HepG2 (cell line): ENCODE measurements around the gene TKFC. TPM values are rescaled to one million over a fixed set of nuclear protein-coding genes. Genes with fewer than 3 reads are reported as not detected.

ENCODE experiments used
- ATAC-seq: fragments of 200-7000 bp; cut with Tn5 transposase; 3 replicates; pipeline ENCODE4 v1.9.1; 2020; ENCODE audit warnings: mild to moderate bottlenecking, moderate library complexity
- BruUV-seq: library from RNA; stranded (reverse); fragments of 400-500 nt; replicated peaks from 2 replicates; lab custom pipeline; 2021; lab: Mats Ljungman, UMichigan
- CTCF ChIA-PET: fragments of 300-600 bp; formaldehyde crosslinking; extraction: SDS; loops from one replicate; lab custom pipeline; 2021; ENCODE audit warnings: low total read pairs, inconsistent platforms, low intra/inter-chr PET ratio; lab: Yijun Ruan, JAX
- POLR2A ChIA-PET: fragments of 350-600 bp; sonication (Branson Sonifier 250); formaldehyde crosslinking; loops from one replicate; lab custom pipeline; 2020; ENCODE audit warnings: antibody characterized with exemption, inconsistent platforms; lab: Yijun Ruan, JAX
- DNase-seq: peaks from one replicate; pipeline ENCODE4 v3.0.0-alpha.2; 2015; ENCODE audit warnings: low spot score
- FAIRE-seq: peaks from 3 replicates; lab custom pipeline; 2011; peaks lifted over from hg19 to GRCh38; lab: Jason Lieb, UNC
- H2AFZ ChIP-seq: one replicate; pipeline ENCODE4 v1.6.1; 2011; ENCODE audit warnings: low read length, inconsistent platforms
- H3K27ac ChIP-seq: fragments of 300-600 bp; 3 replicates; pipeline ENCODE4 v1.8.0; 2011; ENCODE audit warnings: mixed run types, mild to moderate bottlenecking, mixed read lengths, low read length, inconsistent platforms; ENCODE audit not compliant: insufficient read depth; ENCODE audit errors: extremely low read length
- H3K27me3 ChIP-seq, 2 experiments: fragments of 200-600 bp in 1 of 2; 2 replicates in 1 of 2; 3 replicates in 1 of 2; pipeline versions ENCODE4 v1.6.0 to v1.8.0; 2011; ENCODE audit warnings: low read length in 2 of 2, mild to moderate bottlenecking in 2 of 2, moderate library complexity in 2 of 2, inconsistent platforms in 1 of 2; ENCODE audit not compliant: insufficient read depth in 2 of 2, control insufficient read depth in 1 of 2
- H3K36me3 ChIP-seq, 2 experiments: fragments of 200-600 bp in 1 of 2; replicated peaks in 1 of 2; 2 replicates in 1 of 2; 3 replicates in 1 of 2; pipeline versions ENCODE4 v1.5.1 to v1.8.0; 2011; ENCODE audit warnings: low read length in 2 of 2, inconsistent platforms in 1 of 2; ENCODE audit not compliant: insufficient read depth in 2 of 2, control insufficient read depth in 1 of 2
- H3K4me1 ChIP-seq: 2 replicates; pipeline ENCODE4 v1.5.1; 2012; ENCODE audit warnings: low read length, inconsistent platforms; ENCODE audit not compliant: insufficient read depth
- H3K4me2 ChIP-seq: 2 replicates; pipeline ENCODE4 v1.6.0; 2011; ENCODE audit warnings: low read depth, low read length, inconsistent platforms
- H3K4me3 ChIP-seq, 3 experiments: fragments of 200-600 bp in 1 of 3; sonication (generic), shearing (Covaris generic) in 1 of 3; replicated peaks in 1 of 3; 2 replicates each; pipeline ENCODE4 v1.5.1; 2011 to 2016; ENCODE audit warnings: low read length in 3 of 3, inconsistent platforms in 2 of 3, low read depth in 2 of 3, mild to moderate bottlenecking in 2 of 3, control low read depth in 1 of 3, mixed read lengths in 1 of 3; ENCODE audit not compliant: insufficient read depth in 1 of 3
- H3K79me2 ChIP-seq: one replicate; pipeline ENCODE4 v1.6.1; 2011; ENCODE audit warnings: low read length, inconsistent platforms; ENCODE audit not compliant: insufficient read depth
- H3K9ac ChIP-seq: 2 replicates; pipeline ENCODE4 v1.6.0; 2011; ENCODE audit warnings: mild to moderate bottlenecking, low read depth, low read length, inconsistent platforms; ENCODE audit not compliant: insufficient read depth
- H3K9me3 ChIP-seq: 2 replicates; pipeline ENCODE4 v1.5.1; 2012; ENCODE audit warnings: mild to moderate bottlenecking, low read length
- H4K20me1 ChIP-seq: 2 replicates; pipeline ENCODE4 v1.6.0; 2011; ENCODE audit warnings: inconsistent platforms, mild to moderate bottlenecking, low read length, moderate library complexity; ENCODE audit not compliant: insufficient read depth
- AFF4 ChIP-seq: sonication (generic); formaldehyde crosslinking; IDR thresholded peaks from 2 replicates; pipeline ENCODE4 v1.4.0; 2020; ENCODE audit warnings: missing genetic modification reagents
- JDP2 ChIP-seq: sonication (generic); formaldehyde crosslinking; IDR thresholded peaks from 2 replicates; pipeline ENCODE4 v1.8.1; 2022; ENCODE audit warnings: missing genetic modification reagents, borderline replicate concordance
- LRRFIP1 ChIP-seq: sonication (generic); formaldehyde crosslinking; conservative IDR thresholded peaks from 2 replicates; pipeline ENCODE4 v1.4.0; 2020; ENCODE audit warnings: missing genetic modification reagents
- MEF2D ChIP-seq: sonication (generic); formaldehyde crosslinking; IDR thresholded peaks from 2 replicates; pipeline ENCODE4 v1.5.1; 2020; ENCODE audit warnings: mild to moderate bottlenecking, missing genetic modification reagents
- SOX5 ChIP-seq: IDR thresholded peaks from 2 replicates; pipeline ENCODE4 v1.6.1; 2016; ENCODE audit warnings: borderline replicate concordance
- STAG1 ChIP-seq: sonication (generic); formaldehyde crosslinking; IDR thresholded peaks from 2 replicates; pipeline ENCODE4 v1.4.0; 2020; ENCODE audit warnings: missing genetic modification reagents
- TAF1 ChIP-seq: sonication (generic); formaldehyde crosslinking; IDR thresholded peaks from 2 replicates; pipeline ENCODE4 v1.4.0; 2020; ENCODE audit warnings: missing genetic modification reagents
- TGIF2 ChIP-seq: IDR thresholded peaks from 2 replicates; pipeline ENCODE4 v1.6.1; 2016; ENCODE audit warnings: control low read depth, missing compliant biosample characterization
- ZNF513 ChIP-seq: sonication (generic); formaldehyde crosslinking; conservative IDR thresholded peaks from 2 replicates; pipeline ENCODE4 v1.5.0; 2020; ENCODE audit warnings: missing genetic modification reagents
- ZNF564 ChIP-seq: sonication (generic); formaldehyde crosslinking; IDR thresholded peaks from 2 replicates; pipeline ENCODE4 v1.8.1; 2023; ENCODE audit warnings: mild to moderate bottlenecking, missing genetic modification reagents
- WGBS: methylation state at CpG from one replicate; pipeline ENCODE4 v1.1.6; 2017; ENCODE audit warnings: low lambda C conversion rate; 5-methylcytosine and 5-hydroxymethylcytosine counted together
- in situ Hi-C: cut with HindIII; loops from 2 replicates; pipeline ENCODE4 v1.10.0; 2017; ENCODE audit warnings: low pct_unique_long_range_greater_than_20kb; ENCODE audit not compliant: extremely low pct_ligation_motif_present
- intact Hi-C: fragments of 100-400 bp; cut with micrococcal nuclease; formaldehyde crosslinking; loops from one replicate; pipeline ENCODE4 v1.10.0; 2022; ENCODE audit not compliant: unreplicated experiment
- polyA plus RNA-seq, 8 experiments: library from polyadenylated mRNA; depleted of rRNA in 3 of 8; stranded (reverse) in 7 of 8; unstranded in 1 of 8; fragments of >200 nt; fragmentation: Illumina TruSeq in 4 of 8; extraction: Trizol in 4 of 8; gene quantifications; 2 replicates each; pipeline versions ENCODE4 v1.2.1 to v1.2.3, GENCODE V29; 2011 to 2016; ENCODE audit warnings: low read depth in 4 of 8, missing spikeins in 1 of 8, mixed read lengths in 1 of 8; ENCODE audit not compliant: insufficient read depth in 1 of 8
- total RNA-seq, 5 experiments: library from RNA; depleted of rRNA; stranded (reverse); fragments of >200 nt; fragmentation: Illumina TruSeq; extraction: Trizol; gene quantifications; 2 replicates each; pipeline ENCODE4 v1.2.3, GENCODE V29; 2016; ENCODE audit warnings: low read depth in 1 of 5

Gene TKFC
- total and polyA plus RNA-seq, 2 of the 13 experiments (the other 11 are each of a cell fraction or from before 2014, with no cell fraction given): 147 to 197 TPM

- Histone ChIP-seq H2AFZ (no peak overlapping the region), H3K9ac (peak overlapping the region; percentile 100), H3K27me3 (no peaks in the 10 kb centered on the region; a peak in 1 of 5 replicates), H3K9me3 (no peaks in the 10 kb centered on the region), H3K4me1 (peaks cover 57% of the 10 kb centered on the region), H4K20me1 (peaks cover 23% of the 10 kb centered on the region), H3K4me3 (peak overlapping the region; percentile 95 to 98 (median 96)), H3K27ac (peak overlapping the region; percentile 91), H3K4me2 (peak overlapping the region; percentile 95), H3K36me3 (peaks cover 13 to 32% of the 10 kb centered on the region in 2 experiments), H3K79me2 (peaks cover 76% of the 10 kb centered on the region)
- 0% methylated on average over 6 of the region's 16 CpGs for WGBS
- FAIRE-seq (peak; percentile 73), ATAC-seq (peak; percentile 66), DNase-seq (peak; percentile 65)
- intact Hi-C loops: loop anchor here (2.0 to 10.0 kb wide), 3 partner anchors 28 to 80 kb away; partner anchors contain the start of gene TMEM138
- TSS peak; percentile 47 for BruUV-seq
- CTCF ChIA-PET: interaction anchor here (4.1 kb wide), 1 partner anchor 51 kb away, joined by 69 read pairs; no protein-coding TSS in a partner anchor
- POLR2A ChIA-PET: interaction anchor here (0.6 to 4.7 kb wide), 17 partner anchors 11 to 94 kb away, joined by 3 to 146 read pairs (median 7); partner anchors contain the start of genes CPSF7, CYB561A3, SDHAF2 and TMEM138
- in situ Hi-C loops: loop anchor here (5.0 kb wide), 1 partner anchor 53 kb away; no protein-coding TSS in a partner anchor
- TF ChIP-seq ZNF513 (CRISPR knock-in tag) (no peak), TGIF2 (CRISPR knock-in tag) (peak; percentile 68; the same call in 1 of the 2 replicates), JDP2 (no peak; the same call in 1 of the 2 replicates), SOX5 (CRISPR knock-in tag) (no peak), STAG1 (CRISPR knock-in tag) (no peak), MEF2D (CRISPR knock-in tag) (peak; percentile 70; the same call in 1 of the 2 replicates), LRRFIP1 (no peak), TAF1 (CRISPR knock-in tag) (peak; percentile 84), ZNF564 (no peak), AFF4 (CRISPR knock-in tag) (peak; percentile 84)
Measured at GRCh38 chr11:61334434-61335354, 1.7 kb downstream of the TKFC start.
